BJ (cell line): ENCODE results near the gene STK39. TPM values are rescaled to one million over a fixed set of nuclear protein-coding genes. Genes with fewer than 3 reads are reported as not detected.

Experiments used
- CTCF ChIA-PET: fragments of 350-600 bp; formaldehyde crosslinking; extraction: SDS; loops from one replicate; lab custom pipeline; 2021; ENCODE audit warnings: antibody characterized with exemption, inconsistent platforms; lab: Yijun Ruan, JAX
- POLR2A ChIA-PET: fragments of 300-600 bp; sonication (Branson Sonifier 250); formaldehyde crosslinking; extraction: SDS; loops from one replicate; lab custom pipeline; 2021; ENCODE audit warnings: antibody characterized with exemption; lab: Charles Lee
- DNase-seq: peaks from one replicate; pipeline ENCODE4 v3.0.0-alpha.2; 2011; ENCODE audit warnings: low read depth
- H3K27me3 ChIP-seq: 2 replicates; pipeline ENCODE4 v1.6.0; 2011; ENCODE audit warnings: low read length; ENCODE audit not compliant: control insufficient read depth, insufficient read depth
- H3K36me3 ChIP-seq: 2 replicates; pipeline ENCODE4 v1.5.1; 2011; ENCODE audit warnings: low read length; ENCODE audit not compliant: control insufficient read depth, insufficient read depth
- H3K4me3 ChIP-seq: 2 replicates; pipeline ENCODE4 v1.5.1; 2011; ENCODE audit warnings: low read depth, mild to moderate bottlenecking, control low read depth, low read length
- polyA plus RNA-seq: library from polyadenylated mRNA; depleted of rRNA; stranded (reverse); fragments of >200 nt; gene quantifications from 2 replicates; pipeline ENCODE4 v1.2.3, GENCODE V29; 2011; rRNA removed
- small RNA-seq: library from RNA; depleted of rRNA; stranded (forward); fragments of <200 nt; gene quantifications from one replicate; pipeline ENCODE3, GENCODE V24; 2012; ENCODE audit warnings: low replicate concordance, low read depth; ENCODE audit not compliant: insufficient read length
- TF ChIP-seq, protein P1 (sequence below): IDR thresholded peaks from 2 replicates; pipeline ENCODE4 v1.5.1; 2011; ENCODE audit warnings: low read depth, mild to moderate bottlenecking, control low read depth, inconsistent platforms, low read length, moderate library complexity; ENCODE audit not compliant: insufficient read depth

The STK39 gene
- polyA plus RNA-seq, 1 experiment, result 7.6 TPM

DNA sequence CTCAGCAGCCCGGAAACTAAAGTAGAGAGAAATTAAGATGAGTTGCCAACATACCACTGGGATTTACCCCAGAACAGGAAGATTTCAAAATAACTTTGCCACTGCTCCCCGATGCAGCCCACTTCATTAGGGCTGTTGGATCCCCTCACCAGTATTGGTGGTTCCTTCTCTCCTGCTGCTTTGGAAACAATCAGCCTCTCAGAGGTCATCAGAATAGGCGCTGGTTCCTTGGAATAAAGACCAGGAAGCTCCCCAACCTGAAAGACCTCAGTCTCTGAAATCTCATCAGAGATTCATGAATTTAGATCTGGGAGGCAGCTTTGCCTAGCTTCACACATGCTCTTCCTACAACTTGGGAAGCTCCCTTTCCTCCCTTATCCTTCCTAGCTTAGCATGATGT lies 332.4 kb downstream of the STK39 start:
- Histone ChIP-seq H3K36me3 (no peaks in the 10 kb centered on the region), H3K27me3 (no peaks in the 10 kb centered on the region), H3K4me3 (no peak overlapping the region)
- TF ChIP-seq, protein P1, sequence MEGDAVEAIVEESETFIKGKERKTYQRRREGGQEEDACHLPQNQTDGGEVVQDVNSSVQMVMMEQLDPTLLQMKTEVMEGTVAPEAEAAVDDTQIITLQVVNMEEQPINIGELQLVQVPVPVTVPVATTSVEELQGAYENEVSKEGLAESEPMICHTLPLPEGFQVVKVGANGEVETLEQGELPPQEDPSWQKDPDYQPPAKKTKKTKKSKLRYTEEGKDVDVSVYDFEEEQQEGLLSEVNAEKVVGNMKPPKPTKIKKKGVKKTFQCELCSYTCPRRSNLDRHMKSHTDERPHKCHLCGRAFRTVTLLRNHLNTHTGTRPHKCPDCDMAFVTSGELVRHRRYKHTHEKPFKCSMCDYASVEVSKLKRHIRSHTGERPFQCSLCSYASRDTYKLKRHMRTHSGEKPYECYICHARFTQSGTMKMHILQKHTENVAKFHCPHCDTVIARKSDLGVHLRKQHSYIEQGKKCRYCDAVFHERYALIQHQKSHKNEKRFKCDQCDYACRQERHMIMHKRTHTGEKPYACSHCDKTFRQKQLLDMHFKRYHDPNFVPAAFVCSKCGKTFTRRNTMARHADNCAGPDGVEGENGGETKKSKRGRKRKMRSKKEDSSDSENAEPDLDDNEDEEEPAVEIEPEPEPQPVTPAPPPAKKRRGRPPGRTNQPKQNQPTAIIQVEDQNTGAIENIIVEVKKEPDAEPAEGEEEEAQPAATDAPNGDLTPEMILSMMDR, result no peak
- ChIA-PET CTCF (no interaction called here), POLR2A (no interaction called here)
- no peak for DNase-seq

DNA sequence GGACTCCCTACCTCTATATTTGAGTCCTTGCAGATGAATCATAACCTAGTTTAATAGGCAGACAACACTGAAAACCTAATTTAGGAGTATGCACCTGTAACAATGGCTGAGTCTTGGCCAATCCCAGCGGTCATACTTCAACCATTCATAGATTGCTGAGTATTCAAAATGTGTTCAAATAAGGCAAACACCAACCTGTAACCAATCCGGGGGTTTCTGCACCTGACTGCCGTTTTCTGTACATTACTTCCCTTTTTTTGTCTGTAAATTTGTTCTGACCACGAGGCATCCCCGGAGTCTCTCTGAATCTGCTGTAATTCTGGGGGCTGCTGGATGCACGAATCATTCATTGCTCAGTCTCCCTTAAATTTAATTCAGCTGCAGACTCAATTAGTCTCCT lies 338.6 kb downstream of the STK39 start:
- DNase-seq, result no peak
- Histone ChIP-seq H3K36me3 (no peaks in the 10 kb centered on the region), H3K4me3 (no peak overlapping the region), H3K27me3 (peaks cover 2% of the 10 kb centered on the region; the same call in 1 of the 2 replicates)
- POLR2A ChIA-PET, result no interaction called here
- TF ChIP-seq, protein P1, result no peak
- CTCF ChIA-PET, result no interaction called here

DNA sequence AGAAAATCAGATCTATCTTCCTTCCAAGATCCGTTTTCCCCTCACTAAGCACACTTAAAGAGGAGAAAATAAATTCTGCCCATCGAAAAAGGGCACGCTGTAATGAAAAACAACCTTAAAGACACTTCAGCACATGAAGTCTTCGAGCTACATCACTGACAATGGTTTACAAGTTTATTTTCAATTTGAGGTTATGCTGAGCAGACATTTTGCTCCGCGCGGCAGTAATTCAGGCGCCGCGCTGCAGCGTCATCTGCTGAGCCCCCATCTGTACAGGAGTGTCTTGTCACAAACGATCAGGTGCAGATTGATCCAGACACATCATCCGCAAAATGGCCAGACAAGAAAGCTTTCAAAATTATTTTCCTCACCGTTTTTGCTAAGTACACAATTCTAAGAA lies 341.7 kb downstream of the STK39 start:
- no peak overlapping the region for H3K4me3 ChIP-seq
- H3K27me3 ChIP-seq, result peaks cover 2% of the 10 kb centered on the region; the same call in 1 of the 2 replicates
- ChIA-PET CTCF (interaction anchor here (1.1 kb wide), 1 partner anchor 207 kb away, joined by 3 read pairs; no protein-coding TSS in a partner anchor), POLR2A (no interaction called here)
- DNase-seq, result no peak
- TF ChIP-seq, protein P1, result no peak
- no peaks in the 10 kb centered on the region for H3K36me3 ChIP-seq

Small RNAs within 50 kb of the gene (small RNA-seq; reads per million reads assigned to genes)
- gene AC067940.1, result 26.3 reads per million, percentile 85 among the genes with 10 or more reads in this experiment

Other genes starting within 250 kb of the STK39 start
- 1.6 and 3.5 TPM in 2 replicates for gene CERS6, start 208.7 kb upstream of the STK39 start, polyA plus RNA-seq